Measurements from ENCODE around the gene SLC29A2.
"Not testable (repeated sequence)": the region's sequence is repeated elsewhere in the genome, so short reads cannot be mapped to it uniquely, and the experiment has no call there.

SLC29A2 gene

DNA sequence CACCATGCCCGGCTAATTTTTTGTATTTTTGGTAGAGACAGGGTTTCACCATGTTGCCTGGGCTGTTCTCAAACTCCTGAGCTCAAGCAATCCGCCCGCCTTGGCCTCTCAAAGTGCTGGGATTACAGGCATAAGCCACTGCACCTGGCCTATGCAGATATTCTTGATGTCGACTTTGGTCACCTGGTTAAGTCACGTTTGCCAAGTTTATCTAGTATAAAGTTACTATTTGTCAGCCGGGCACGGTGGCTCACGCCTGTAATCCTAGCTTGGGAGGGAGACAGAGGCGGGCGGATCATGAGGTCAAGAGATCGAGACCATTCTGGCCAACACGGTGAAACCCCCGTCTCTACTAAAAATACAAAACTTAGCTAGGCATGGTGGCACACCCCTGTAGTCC, 12.8 kb upstream of the SLC29A2 start:
- not testable (repeated sequence) for DNase-seq

DNA sequence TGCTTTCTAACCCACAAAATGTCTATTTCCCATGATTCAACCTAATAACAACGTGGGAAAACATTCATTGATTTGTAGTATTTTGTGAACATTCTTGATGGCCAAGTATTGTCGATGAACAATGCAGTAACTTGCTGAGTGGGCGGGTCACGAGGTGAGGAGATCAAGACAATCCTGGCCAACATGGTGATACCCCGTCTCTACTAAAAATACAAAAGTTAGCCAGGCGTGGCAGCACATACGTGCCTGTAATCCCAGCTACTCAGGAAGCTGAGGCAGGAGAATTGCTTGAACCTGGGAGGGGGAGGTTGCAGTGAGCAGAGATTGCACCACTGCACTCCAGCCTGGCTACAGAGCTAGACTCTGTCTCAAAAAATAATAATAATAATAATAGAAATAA, 8.7 kb upstream of the SLC29A2 start:
- DNase-seq = not testable (repeated sequence)

DNA sequence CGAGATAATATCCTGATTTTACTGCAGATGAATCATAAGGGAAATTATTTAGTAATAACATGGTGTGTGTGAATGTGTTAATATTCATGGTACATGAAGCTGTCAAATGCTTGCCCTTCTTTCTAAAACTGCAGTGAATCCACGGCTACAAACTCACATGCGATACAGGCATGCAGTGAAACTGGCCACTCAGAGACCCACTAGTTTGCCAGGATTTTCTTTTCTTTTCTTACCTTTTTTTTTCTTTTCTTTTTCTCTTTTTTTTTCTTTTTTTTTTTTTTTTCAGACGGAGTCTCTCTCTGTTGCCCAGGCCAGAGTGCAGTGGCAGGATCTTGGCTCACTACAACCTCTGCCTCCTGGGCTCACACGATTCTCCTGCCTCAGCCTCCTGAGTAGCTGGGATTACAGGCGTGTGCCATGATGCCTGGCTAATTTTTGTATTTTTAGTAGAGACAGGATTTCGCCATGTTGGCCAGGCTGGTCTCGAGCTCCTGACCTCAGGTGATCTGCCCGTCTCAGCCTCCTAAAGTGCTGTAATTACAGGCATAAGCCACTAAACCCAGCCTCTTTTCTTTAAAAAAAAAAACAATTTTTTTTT, 2.2 kb upstream of the SLC29A2 start:
- DNase-seq = not testable (repeated sequence)

DNA sequence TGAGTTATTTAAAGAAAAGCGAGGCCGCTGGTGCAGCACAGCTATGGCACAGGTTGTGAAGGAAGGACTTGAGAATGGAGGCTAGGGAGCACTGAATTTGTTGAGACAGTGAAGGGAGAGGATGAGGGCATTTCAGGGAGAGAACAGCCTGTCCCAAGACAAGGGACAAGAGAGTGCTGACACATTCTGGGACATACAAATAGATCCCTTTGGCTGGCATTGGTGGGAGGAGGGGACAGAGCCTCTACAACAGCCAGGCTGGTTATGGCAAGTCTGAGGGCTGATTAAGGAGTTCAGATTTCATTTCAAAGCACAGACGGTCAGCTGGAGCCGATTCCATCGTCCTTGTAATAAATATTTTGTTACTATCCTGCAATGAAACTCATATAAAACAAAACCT, 1.7 kb upstream of the SLC29A2 start:
- no peak for DNase-seq

DNA sequence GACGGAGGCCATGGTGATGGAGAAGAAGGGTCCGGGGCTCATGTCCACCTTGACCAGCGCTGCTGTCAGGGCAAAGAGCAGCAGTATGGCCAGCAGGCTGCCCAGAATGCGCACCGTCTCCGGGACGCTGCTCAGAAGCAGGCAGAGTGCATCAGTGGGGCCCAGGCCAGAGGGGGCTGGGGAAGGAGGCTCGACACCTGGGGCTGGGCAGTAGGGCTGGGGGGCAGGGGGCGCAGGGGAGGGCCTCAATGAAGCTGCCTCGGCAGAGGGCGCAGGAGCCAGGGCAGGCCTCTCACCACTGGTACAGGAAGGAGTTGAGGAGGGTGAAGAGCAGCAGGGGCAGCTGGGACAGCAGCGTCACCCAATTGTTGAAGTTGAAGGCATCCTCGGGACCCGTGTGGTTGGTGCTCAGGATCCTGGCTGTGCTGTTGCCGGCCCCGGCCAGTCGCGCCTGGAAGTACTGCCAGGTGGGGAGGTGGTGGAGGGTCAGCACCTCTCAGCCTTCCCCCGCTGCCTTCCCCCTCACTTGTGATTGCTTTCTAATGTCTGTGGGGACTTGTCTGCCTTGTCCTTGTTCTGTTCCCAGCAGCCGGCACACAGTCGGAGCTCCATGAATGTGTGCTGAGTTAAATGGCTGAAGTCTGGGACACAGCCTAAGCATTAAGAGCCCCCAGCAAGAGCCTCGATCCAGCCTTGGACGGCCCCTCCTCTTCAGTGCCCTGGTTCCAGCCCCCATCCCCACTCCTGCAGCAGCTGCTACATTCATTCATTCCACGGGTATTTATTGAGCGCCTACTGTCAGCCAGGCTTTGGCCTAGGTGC, 2.3 kb downstream of the SLC29A2 start:
- no peak for DNase-seq

DNA sequence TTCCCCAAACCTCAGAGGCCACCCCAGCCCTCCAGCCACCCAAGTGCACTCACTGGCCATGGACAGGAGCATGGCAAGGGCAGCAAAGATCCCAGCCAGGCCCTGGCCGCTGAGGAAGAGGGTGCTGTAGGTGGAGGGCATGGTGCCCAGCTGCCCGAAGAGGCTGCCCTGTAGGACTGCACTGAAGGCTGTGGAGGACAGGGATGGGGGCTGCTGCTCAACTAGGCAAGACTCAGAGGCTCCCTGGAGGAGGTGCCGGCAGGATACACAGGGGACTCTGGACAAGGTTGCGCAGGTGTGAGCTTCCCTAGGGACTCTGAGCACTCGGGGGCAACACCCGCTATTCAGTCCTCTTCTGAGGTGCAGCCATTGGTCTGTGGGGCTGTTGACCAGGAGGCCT, 3.1 kb downstream of the SLC29A2 start:
- DNase-seq = no peak

DNA sequence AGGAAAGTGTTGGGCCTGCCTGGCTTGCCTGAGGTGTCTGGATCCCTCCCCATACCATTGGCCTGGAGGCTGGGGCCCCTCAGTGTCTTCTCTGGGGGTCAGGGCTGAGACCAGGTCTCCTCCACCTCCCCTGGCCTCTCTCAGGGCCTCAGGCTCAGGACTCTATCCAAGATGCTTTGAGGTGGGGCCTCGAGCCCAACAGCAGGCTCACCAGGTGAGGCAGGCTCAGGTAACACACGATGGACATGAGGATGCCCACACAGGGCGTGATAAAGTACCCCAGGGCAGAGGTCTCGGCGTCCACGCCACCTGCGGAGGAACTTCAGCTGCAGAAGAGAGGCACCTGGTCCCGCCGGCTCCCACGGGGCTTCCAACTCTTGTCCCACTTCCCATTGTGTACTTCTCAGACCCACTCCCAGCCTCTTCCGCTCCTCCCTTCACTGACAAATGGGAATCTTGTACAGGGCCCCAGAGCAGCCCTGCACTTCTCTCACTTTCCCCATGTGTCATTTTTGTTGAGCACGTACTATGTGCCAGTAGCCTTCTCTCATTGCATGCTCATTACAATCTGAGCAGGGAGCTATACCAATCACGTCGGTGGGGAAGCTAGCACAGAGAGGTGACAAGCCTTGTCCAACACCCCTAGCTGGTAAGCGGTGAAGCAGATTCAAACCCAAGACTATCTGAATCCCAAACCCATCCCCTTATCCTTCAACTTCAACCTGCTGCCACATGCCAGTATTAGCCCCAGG, 3.8 kb downstream of the SLC29A2 start:
- DNase-seq = no peak

DNA sequence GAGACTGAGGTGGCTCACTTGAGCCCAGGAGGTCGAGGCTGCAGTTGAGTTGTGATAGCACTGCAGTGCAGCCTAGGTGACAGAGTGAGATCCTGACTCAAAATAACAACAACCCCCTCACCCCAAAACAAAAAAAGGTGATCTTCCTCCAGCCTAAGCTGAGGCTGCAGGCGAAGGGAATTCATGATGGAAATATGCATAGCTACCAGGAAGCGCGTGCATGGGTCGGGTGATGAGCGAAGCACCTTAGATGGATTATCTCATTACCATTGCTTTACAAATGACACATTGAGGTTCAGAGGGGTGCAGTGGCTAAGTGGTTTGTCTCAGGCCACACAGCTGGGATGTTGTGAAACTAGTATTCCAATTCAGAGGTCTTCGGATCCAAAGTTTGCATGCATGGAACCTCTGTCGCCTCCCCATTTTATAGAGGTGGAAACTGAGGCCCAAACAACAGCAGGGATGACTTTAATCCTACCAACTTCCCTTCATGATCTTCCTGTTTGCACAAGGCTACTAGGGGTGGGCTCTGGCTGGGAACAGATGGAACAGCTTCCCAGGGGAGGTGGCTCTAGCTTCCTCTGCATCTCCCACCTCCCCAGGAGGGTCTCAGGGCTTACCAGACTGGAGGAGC, 4.6 kb downstream of the SLC29A2 start:
- no peak for DNase-seq

DNA sequence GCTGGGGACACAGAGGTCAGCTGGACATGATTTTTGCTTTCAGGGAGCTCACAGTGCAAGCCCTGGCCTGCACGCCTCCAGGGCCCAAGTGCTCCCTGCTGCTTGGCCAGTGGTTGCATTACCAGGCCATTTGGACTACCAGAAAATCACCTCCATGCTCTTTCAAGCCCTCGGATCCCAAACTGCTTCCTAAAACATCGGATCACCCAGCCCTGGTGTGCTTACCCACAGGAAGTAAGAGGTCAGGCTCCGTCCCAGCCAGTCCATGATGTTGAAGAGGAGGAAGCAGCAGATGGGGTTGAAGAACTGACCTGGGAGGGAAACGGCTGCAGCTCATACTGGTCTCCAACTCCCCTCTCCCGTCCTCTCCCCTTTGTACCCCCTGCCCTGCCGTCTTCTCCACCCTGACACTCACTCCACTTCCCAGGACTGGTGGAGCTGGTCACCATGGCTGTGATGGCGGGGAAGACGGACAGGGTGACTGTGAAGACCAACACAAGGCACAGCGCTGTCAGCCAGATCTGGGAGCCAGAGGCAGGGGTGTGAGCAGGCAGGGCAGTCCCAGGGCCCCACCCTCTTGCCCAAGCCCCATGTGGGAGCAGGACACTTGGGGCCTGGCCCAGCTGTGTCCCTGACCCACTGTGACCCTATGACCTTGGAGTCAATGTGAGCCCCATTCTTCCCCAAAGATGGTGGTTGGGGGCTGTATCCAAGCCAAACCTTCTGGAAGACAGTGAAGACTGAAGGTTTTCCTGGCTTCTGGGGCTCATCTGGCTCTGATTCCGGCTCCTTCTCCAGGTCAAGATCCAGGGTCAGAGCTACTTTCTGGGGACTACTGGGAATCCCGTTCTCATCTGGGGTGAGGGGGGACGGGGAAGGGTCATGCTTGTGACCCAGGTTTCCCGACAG, 5.6 kb downstream of the SLC29A2 start:
- DNase-seq = no peak

DNA sequence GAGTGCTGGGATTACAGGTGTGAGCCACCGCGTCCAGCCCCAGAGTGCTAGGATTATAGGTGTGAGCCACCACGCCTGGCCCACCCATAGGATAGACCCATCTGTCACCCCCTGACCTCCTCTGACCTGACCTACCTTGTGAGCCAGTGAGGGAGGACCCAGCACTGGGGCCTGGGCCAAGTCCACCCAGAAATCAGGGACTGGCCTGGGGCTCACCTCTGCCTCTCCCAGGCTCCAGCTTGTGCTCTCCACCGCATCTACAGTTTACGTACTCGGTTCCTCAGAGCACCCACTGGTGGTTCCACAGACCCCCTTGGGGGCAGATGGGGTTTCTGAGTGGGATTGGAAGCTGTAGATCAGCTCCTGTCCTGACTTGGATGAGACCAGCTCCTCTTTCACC, 6.4 kb downstream of the SLC29A2 start:
- DNase-seq = no peak

DNA sequence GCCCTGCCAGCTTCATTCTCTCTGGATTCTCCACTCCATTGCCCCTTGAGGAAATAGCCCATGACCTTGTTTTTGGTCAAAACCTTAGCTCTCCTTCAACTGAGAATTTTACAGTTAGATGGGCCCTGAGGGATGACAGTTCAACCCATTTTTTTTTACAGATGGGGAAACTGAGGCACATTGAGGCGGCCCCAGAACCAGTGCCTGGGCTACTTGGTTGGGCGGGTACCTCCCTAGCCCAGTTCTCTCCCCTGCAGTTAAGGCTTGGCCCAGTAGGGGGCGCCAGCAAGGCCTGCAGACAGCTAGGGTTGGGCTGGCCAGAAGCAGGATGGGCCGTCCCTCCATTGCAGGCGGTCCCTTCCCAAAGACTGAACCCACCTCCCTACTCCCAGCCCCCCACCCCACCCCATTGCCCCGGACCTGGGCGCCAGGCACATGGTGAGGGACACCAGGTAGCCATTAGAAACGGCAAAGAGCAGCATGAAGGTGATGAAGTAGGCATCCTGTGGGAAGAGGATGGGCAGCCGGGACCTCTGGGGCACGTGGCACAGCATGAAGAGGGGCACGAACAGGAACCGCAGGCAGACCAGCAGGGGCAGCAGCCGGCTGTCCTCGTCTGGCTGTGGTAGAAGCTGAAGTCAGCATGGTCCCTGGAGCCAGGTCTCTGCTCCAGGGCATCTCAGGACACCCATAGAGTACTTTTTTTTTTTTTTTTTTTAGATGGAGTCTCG, 7.6 kb downstream of the SLC29A2 start:
- no peak for DNase-seq

DNA sequence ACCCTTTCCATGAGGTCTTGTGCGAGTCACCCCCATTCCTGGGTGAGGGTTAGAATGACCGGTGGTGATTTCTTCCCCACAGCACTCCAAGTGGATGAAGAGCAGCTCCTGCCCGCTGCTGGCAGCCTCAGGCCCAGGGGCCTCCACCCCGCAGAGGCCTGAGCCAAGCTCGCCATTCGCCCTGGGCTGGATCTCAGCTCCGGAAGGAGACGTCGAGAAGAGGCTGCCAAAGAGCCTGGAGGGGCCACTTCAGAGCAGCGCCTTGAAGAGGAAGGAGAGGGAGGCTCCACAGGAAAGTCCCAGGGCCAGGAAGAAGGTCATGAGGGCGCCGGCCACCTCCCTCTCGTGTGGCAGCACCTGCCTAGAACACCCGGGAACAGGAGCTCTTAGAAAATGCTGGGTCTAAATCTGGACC, 8.4 kb downstream of the SLC29A2 start:
- no peak for DNase-seq

DNA sequence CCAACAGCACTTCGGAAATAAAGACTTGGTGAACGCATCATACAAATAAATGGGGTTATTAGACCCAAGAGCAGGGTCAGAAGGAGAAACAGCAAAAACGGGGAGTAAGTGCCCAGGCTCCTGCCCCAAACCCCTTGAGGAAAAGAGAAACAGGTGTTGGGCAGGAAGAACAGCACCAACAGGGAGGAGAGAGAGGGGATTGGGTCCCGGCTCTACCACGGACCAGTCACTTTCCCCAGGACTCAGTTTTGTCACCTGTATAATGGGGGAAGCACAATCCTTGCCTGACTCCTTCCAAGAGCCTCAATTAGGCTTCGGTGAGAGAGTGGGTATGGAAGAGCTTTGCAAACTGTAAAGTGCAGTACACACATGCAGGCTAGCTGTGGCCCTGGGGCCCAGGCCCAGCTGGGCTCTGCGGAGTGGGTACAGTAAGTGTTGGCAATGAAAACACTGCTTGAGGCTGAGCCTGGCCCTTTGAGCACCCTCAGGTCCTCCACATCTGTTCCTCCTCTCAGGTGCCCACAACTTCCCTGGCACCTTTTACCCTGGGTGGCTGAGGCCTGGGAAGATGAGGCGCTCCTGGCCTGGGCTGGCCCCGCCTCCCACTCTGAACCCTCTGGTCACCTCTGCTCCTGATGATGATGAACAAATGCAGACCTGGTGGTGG, 8.9 kb downstream of the SLC29A2 start:
- DNase-seq = no peak

DNA sequence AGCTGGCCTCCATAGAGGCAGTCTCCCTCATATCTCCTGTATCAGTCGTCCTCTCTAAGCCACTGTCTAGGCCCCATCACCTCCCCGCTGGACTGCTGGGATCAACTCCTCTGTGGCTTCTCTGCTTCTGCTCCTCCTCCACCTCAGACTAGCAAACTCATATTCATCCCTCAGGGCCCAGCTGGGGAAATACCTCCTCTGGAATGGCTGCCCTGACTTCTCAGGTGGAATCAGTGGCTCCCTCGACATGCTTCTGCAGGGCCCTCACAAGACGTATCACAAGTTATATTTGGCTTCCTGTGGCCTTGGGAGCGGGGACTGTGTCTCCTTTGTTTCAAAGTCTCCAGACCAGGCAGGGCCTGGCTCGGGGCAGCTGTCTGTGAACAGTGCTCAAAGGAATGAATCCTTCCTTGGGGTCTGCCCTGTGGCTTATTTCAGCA, 10.0 kb downstream of the SLC29A2 start:
- DNase-seq = no peak

DNA sequence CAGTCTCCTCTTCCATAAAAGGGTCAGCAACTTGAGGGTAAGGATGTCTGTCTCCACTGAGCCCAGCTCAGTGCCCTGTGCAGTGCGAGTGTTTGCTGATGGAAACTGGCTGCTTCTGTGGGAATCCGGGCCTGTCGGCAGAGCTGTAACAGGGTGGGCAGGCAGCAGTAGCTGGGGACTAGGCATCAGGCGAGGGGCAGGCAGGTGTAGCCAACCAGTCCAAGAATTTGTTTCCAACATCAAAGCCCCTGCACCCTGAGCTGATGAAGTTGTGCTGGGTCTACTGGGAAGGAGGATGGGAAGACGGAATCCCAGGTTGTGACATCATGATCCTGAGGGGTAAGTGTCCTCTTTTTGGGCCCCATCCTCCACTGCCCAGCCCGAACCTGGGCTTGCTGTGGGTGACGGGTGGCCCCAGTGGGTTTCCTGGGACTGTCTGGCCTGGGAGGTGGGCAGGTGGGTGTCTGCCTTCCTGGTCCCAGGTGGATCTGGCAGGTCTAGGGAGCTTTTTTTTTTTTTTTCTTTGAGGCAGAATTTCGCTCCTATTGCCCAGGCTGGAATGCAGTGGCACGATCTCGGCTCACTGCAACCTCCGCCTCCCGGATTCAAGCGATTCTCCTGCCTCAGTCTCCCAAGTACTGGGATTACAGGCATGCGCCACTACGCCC, 11.0 kb downstream of the SLC29A2 start:
- no peak for DNase-seq

DNA sequence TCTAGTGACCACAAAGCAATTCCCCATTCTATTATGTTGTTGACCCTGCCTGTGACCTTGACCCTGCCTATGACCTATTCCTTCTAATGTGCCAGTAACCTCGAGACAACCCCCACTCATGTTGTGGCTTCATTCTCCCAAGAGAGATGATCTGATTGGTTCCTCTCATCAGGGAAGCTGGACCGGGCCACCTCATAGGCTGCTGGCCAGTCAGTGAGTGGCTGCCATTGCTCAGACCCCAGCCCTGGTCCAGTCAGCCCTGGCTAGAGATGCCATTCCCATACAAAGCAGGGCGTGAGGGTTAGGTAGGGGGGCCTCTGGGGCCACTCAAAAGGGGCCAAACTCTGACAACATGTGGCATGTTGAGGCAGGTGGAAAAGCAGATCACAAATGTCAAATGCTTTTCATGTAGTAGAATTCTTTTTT, 11.9 kb downstream of the SLC29A2 start:
- DNase-seq = no peak

DNA sequence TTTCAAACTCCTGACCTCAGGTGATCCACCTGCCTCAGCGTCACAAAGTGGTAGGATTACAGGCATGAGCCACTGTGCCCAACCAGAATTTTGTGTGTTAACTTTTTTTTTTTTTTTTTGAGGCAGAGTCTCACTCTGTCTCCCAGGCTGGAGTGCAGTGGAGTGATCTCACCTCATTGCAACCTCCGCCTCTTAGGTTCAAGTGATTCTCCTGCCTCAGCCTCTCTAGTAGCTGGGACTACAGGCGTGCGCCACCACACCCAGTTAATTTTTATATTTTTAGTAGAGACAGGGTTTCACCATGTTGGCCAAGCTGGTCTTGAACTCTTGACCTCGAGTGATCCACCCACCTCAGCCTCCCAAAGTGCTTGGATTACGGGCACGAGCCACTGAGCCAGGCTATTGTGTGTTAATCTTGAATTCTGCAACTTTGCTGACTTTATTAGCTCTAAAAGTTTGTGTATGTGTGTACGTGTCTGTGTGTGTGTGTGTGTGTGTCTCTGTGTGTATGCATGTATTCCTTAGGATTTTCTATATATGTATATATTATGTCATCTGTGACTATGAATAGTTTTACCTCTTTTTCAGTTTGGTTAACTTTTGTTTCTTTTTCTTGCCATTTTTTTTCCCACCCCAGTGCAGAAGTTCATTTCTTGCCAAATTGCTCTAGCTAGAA, 20.9 kb downstream of the SLC29A2 start:
- not testable (repeated sequence) for DNase-seq

DNA sequence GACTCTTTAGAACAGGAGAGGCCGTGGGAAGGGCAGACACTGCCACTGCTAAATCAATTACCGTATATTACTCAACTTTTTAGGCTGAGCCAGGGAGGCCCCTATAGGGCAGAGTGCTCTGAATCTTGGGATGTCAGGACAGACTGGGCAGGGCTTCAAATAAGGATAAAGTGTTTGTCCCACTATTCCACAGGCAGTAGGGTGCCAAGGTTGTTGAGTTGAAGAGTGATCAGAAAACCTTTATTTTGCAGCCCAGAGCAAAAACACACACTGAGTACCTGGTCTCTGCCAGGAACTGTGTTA, 22.5 kb downstream of the SLC29A2 start:
- DNase-seq = no peak

DNA sequence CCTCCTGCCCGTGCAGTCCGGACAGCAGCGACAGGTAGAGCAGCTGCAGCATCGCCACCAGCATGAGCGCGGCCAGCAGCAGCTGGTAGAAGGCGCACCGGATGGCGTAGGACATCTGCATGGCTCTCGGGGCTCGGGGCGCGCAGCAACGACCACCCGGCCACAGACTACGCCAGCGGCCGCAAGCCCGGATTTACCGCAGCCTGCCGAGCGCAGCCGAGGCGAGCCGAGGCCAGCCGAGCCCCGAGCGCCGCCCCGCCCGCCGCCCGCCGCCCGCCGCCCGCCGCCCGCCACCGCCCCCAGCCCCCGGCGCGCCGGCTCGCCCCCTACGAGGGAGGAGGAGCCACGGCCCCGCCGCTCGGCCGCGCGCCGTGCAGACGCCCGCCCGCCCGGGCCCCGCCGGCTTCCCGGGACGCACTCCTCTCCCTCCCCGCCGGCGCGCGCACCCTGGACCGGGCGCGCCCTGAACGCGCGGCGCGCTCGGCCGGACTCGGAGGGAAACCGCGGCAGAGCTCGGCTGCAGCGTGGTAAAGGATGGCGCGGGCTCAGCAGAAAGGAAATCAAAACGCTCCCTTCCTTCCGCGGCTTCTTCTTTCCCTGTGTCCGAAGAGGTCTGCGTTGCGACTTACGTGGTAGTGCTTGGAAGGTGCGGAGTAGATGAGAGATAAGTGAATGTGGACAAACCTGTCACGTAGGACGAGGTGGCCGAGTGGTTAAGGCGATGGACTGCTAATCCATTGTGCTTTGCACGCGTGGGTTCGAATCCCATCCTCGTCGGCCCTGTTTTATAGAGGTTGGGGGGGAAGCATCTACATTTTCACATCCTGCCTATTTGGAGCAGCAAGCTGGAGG, 23.9 kb downstream of the SLC29A2 start, which contains the start of gene B4GAT1:
TSS of gene B4GAT1 (minus strand) at position 205 of the 852 bp plus-strand sequence. CDS start at position 121, 84 bp downstream.
- DNase-seq = peak; percentile 19

Measured in NCI-H187 treated with DMSO at 0.1 percent for 48 hours (cell line).